Activated CD8-positive, alpha-beta memory T cell treated with anti-CD3 and anti-CD28 coated beads, Interleukin-2, amount 50 U/mL, for 24 hours (primary cell): ENCODE results near the gene NEIL1.
"Not testable (repeated sequence)": the region's sequence is repeated elsewhere in the genome, so short reads cannot be mapped to it uniquely, and the experiment has no call there.

Experiments used
- DNase-seq: peaks from one replicate; pipeline ENCODE4 v3.0.0-alpha.2; 2020; ENCODE audit errors: extremely low read depth

Gene NEIL1

DNA sequence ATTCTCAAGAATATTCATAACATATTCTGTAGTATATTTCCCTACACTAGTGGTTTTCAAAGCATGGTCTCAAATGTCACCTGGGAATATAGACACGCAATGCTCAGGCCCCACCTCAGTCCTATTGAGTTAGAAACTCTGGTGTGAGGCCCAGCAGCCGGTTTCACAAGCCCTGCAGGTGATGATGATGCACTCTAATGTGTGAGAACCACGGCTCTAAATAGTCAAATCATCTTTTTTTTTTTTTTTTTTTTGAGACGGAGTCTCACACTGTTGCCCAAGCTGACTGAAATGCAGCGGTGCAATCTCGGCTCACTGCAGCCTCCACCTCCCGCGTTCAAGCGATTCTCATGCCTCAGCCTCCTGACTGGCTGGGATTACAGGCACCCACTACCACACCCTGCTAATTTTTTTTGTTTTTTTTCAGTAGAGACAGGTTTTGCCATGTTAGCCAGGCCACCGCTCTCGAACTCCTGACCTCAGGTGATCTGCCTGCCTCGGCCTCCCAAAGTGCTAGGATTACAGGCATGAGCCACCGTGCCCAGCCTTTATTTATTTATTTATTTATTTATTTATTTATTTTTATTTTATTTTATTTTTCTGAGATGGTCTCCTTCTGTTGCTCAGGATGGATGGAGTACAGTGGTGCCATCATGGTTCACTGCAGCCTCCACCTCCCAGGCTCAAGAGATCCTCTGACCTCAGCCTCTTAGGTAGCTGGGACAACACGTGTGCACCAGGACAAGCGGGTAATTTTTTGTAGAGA is 13.0 kb upstream of the NEIL1 start:
- DNase-seq, result not testable (repeated sequence)

DNA sequence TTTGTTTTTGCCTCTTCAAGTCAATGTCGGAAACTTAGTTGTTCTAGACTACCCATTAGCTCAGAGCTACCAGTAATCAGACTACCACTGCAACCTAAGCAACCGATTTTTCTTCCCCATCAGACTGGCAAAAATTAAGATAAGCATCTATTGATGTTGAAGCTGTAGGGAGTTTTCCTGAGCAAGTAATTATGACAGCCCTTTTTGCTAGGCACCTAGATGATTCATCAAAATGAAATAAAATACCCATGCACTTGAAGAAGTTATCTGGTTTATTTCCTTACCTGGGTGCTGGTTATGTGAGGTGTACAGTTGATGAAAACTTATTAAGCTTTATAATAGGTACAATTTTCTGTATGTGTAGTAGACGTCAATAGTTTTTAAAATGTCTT is 11.5 kb upstream of the NEIL1 start:
- no peak for DNase-seq

DNA sequence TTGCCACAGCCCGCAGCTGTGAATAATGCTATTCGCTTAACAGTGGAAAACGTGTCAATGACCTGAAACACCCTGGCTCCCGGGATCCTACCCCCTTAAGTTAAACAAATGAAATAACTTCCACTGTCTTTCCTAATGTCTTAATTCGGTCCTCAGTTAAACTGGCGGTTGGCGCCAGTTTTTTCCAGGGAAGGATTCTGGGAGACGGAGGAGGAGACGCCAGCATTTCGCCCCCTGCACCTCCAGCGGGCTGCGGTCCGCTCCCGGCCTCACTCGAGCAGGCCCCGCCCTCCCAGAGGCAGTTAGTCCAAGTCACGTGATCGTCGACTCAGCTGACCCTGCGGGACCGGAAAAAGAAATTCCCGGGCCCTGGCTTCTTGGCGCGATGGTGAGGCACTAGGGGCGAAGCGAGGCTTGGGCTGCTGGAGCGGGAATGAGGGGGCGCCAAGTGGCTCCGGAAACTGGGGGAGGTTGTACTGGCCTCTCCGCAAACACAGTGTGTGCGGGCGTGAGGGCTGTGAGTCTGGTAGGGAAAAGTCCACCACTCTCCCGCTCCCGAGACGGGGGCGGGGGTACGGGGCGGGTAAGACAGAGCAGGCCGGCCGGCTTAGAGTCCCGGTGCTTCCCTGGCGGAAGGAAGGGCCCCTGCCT is 11.0 kb upstream of the NEIL1 start, which contains the start of gene COMMD4:
COMMD4 (plus strand) TSS at position 359 of the 651 bp plus-strand sequence; CDS start at position 386, 27 bp downstream.
- DNase-seq, result peak; percentile 75

DNA sequence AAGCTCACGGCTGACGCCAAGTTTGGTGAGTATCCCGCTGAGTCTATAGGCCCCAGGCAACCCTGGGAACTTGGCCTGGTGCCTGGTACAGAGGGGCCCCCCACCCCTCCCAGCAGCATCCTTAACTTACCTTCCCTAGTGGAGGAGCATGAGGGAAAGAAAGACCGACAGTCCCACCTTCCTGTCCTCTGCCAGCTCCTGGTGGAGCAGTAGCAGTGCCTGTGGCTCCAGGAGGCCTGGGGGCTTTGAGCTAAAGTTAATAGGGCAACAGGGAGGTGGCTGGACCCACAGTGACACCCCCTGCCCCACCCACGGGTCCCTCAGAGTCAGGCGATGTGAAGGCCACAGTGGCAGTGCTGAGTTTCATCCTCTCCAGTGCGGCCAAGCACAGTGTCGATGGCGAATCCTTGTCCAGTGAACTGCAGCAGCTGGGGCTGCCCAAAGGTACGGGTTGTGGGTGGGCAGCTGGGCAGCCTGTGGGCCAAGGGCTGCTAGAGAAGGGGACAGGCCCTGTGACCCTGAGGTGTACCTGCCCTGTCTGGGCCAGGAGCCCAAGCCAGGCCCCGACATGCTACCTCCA is 8.1 kb upstream of the NEIL1 start:
- no peak for DNase-seq

DNA sequence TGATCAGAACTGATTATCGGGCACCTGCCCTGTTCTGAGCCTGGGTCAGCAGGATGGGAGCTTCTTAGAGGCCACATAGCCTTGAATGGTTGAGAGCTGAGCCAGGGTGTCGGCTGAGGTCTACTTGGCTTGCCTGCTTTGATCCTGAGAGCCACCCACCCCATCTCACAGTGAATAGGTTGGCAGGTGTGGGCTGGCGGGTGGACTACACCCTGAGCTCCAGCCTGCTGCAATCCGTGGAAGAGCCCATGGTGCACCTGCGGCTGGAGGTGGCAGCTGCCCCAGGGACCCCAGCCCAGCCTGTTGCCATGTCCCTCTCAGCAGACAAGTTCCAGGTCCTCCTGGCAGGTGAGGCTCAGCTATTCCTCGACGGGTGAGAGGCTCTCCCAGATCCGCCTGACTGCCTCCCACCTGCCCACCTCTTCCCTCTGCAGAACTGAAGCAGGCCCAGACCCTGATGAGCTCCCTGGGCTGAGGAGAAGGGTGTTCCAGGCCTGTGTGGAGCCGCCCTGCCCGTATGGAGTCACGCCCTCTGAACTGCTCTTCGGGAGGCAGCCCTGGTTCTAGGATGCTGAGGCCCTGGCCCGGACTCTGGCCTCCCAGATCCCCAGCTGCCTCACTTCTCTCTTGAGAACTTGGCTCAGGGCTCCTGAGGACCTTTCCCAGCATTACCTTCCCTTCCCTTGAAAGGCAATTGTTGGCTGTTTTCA is 7.2 kb upstream of the NEIL1 start:
- no peak for DNase-seq

DNA sequence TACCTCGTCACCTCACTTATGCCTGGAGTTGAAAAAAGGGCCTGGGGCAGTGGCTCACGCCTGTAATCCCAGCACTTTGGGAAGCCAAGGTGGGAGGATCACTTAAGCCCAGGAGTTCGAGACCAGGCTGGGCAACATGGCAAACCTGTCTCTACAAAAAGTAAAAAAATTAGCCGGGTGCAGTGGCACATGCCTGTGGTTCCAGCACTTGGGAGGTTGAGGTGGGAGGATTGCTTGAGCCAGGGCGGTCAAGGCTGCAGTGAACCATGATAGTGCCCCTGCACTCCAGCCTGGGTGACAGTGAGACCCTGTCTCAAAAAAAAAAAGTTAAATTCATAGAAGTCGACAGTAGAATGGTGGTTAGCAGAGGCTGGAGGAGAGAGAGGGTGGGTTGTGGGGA is 4.6 kb upstream of the NEIL1 start:
- no peak for DNase-seq

DNA sequence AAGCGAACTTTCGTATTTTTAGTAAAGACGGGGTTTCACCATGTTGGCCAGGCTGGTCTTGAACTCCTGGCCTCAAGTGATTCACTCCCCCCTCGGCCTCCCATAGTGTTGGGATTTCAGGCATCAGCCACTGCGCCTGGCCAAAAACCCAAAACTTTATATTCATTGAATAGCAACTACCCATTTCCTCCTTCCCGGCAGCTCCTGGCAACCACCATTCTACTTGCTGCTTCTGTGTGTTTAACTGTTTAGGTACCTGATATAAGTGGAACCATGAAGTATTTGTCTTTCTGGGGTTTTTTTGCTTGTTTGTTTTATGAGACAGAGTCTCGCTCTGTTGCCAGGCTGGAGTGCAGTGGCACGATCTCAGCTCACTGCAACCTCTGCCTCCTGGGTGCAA is 2.9 kb upstream of the NEIL1 start:
- not testable (repeated sequence) for DNase-seq

DNA sequence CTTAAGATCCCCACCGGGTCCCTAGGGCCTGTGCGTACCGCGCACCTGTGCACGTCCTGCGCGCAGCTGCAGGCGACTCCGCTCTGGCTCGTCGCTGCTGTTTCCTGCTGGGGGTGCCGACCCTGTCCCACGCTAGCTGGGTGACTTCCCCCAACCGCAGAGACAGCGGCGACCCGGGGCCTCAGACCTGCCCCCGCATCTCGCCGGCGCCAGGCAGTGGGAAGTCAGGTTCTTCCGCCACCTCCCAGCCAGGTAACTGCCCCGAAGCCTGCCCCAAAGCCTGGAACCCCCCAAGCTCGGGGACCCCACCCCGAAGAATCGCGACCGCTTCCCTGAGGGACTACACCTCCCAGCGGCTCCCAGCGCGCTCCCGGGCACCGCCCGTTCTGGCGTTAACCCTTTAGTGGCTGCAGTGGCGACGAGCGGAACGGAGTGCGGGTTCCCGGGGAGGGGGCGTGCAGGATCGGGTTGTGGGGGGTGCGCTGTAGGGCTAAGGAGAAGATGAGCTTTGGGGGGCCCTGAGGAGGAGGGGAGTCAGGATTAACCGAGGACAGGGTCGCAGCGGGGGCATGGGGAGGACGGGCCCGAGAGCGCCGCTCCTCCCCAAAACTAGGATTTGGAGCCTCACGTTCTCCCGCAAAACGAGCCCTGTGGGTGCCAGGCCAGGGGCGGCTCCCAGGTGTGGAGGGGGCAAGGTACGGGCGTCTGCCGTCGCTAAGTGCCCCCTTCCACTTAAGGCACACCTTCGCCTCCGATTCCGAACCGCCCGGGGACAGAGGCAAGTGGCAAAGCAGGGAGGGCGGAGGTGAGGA is 589 bp downstream of the NEIL1 start:
- DNase-seq, result no peak

DNA sequence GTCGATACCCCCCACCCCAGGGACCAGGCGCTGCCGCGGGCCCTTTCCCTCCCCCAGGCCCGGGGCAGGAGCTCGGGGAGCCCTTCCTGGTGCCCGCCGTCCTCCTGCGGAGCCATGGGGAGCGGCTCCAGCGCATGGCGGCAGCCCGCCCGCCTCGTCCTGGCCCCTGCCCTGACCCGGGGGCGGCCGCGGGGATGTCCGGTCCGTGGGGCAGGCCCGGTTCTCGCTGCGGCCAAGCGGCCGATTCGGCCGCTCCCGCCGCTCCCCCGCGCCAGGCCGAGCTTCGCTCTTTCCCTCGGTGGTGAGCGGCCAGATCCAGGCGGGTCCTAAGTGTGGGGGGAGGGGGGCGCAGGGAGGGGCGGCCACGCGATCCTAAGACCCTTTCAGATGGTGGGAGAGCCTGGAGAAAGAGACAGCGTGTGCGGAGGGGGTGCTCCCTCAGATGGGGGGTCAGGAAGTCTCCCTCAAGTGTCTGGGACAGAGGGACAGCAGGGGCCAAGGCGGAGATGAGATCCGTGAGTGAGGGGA is 1.3 kb downstream of the NEIL1 start:
- no peak for DNase-seq

DNA sequence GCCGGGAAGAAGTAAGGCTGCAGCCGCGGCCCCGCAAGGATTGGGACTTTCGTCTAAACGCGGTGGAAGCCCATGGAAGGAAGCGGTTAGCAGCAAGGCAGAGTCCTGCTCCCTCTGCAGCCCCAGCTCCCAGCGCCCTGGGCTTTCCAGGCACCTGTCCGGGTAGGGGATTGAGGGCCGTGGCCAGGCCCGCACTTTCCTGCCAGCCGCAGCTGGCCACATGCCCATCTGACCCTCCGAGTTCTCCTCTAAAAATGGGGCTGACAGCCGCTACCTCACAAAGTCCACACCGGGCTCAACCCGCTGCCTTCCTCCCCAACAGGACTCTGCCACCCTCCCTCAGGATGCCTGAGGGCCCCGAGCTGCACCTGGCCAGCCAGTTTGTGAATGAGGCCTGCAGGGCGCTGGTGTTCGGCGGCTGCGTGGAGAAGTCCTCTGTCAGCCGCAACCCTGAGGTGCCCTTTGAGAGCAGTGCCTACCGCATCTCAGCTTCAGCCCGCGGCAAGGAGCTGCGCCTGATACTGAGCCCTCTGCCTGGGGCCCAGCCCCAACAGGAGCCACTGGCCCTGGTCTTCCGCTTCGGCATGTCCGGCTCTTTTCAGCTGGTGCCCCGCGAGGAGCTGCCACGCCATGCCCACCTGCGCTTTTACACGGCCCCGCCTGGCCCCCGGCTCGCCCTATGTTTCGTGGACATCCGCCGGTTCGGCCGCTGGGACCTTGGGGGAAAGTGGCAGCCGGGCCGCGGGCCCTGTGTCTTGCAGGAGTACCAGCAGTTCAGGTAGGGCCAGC is 1.9 kb downstream of the NEIL1 start:
- DNase-seq, result no peak

DNA sequence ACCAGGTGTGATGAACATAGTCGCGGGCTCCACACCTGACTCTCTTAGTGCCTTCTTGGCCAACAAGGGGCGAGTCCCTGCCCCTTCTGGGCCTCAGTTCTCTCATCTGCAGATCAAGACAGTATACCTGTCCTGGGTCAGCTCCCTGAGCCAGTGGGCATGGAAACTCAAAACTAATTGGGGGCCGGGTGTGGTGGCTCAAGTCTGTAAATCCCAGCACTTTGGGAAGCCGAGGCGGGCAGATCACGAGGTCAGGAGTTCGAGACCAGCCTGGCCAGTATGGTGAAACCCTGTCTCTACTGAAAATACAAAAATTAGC is 2.5 kb downstream of the NEIL1 start:
- not testable (repeated sequence) for DNase-seq

DNA sequence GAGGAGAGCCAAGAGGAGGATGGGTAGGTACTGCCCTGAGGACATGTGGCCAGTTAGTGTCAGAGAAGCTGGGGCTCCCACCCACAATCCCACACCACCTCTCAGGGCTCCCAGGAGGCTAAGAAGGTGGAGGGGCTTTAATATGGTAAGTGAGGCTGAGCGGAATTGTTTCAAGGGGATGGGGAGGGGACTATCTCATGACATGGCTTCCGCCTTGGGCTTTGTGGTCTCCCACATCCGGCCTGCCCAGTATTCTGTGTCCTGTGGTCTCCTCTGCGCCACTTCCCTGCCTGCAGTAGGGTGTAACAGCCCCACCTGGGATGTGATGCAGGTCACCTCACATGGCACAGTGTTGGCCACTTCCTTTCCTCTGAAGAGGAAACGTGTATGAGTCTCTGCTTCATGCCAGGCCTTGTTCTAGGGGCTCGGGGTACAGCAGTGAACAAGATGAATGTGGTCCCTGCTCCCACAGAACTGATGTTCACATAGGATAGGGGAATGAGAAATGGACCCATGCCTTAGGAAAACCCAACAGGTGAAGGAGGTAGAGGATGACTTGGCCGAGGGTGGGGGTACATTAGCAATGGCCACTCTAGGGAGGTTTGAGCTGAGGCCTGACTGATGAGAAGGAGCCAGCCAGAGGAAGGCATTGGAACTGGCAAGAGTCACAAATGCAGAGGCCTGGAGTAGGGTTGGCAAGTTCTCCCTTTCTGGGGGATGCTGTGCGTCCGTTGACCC is 3.2 kb downstream of the NEIL1 start:
- DNase-seq, result peak; percentile 56

DNA sequence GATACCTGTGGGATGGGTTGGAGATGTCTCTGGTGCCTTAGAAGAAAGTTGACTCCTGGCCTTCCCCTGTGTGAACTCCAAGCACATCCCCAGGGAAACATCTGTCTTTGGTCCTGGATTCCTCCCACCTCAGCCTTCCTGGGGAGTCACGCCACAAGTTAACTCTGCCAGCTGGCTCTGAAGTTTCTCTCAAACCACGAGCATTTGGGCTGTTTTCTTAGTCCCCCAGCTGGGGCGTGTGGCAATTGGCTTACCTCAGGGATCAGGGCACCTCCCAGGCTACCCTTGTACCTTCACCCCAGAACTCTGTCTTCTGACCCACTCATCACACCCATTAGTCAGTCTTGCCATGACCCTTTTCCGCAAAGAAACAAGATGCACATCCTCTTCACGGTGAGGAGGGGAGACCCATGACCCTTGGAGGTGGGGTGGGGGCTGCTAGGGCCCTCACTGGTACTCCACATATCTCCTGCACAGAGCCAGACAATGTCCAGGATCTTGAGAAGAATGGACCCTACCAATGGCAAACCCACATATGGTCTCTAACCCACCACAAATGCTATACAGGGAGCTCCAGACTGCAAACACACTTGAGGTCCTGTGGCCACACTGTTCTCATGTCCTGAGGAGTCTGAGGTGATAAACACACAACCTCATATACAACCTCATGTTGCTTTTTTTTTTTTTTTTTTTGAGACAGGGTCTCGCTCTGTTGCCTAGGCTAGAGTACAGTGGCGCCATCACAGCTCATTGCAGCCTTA is 3.9 kb downstream of the NEIL1 start:
- no peak for DNase-seq

DNA sequence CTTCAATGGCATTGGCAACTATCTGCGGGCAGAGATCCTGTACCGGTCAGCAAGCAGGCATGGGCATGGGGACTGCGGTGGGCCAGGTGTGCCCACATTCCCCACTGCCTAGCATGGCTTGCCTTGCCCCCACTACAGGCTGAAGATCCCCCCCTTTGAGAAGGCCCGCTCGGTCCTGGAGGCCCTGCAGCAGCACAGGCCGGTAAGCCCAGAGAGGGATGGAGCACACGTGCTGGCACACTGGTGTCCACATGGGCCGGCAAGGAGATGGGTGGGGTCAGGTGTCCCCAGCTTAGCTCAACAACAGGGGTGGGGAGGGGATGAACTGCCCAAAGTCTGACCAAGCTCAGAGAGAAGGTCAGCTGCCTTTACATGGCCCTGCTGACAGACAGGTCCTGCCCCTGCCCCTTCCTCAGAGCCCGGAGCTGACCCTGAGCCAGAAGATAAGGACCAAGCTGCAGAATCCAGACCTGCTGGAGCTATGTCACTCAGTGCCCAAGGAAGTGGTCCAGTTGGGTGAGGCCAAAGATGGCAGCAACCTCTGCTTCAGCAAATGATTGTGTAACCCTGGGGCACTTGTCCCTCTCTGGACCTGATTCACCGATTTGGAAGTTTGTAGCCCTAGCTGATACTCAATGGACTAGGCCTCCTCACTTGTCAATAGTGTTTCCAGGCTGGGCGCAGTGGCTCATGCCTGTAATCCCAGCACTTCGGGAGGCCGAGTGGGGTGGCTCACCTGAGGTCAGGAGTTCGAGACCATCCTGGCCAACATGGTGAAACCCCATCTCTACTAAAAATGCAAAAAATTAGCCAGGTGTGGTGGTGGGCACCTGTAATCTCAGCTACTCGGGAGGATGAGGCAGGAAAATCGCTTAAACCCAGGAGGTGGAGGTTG is 5.6 kb downstream of the NEIL1 start:
- DNase-seq, result no peak

DNA sequence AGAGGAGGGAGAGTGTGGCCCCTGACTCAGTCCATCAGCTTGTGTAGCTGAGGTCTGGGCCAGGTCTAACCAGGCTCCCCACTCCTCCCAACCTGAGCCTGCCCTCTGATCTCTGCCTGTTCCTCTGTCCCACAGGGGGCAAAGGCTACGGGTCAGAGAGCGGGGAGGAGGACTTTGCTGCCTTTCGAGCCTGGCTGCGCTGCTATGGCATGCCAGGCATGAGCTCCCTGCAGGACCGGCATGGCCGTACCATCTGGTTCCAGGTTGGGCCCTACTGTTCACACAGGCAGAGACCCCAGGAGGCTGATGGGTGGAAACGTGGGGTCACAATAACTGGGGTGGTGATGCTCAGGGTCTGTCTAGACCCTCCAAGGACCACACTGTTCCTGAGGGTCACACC is 6.8 kb downstream of the NEIL1 start:
- no peak for DNase-seq

DNA sequence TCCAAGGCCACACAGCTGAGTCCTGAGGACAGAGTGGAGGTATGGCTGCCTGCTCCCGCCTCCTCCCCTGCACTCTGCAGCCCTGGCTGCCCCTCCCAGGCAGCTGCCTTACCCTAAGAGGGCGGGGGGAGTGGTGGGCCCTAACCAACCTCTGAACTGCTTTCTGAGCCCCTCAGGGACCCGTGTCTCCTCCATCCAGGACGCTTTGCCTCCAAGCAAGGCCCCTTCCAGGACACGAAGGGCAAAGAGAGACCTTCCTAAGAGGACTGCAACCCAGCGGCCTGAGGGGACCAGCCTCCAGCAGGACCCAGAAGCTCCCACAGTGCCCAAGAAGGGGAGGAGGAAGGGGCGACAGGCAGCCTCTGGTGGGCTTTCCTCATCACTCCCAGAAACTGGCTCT is 7.6 kb downstream of the NEIL1 start:
- DNase-seq, result no peak

DNA sequence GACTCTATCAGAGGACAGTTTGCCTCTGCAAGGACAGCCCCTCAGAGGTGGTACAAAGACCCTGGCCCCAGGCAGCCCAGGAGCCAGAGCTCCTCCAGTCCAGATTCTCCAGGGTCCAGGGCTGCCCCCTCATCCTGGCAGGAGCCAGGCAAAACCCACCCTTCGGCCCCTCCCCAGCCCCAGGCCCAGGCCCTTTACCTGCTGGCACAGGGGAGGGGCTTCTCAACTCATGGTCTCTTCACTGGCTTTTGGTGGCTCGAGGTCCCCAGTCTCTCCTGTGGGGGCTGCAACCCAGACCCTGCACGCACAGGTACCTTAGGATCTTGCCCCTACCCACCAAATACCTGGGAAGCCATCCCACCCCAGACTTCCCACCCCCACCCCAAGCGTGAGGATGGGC is 8.5 kb downstream of the NEIL1 start:
- no peak for DNase-seq

DNA sequence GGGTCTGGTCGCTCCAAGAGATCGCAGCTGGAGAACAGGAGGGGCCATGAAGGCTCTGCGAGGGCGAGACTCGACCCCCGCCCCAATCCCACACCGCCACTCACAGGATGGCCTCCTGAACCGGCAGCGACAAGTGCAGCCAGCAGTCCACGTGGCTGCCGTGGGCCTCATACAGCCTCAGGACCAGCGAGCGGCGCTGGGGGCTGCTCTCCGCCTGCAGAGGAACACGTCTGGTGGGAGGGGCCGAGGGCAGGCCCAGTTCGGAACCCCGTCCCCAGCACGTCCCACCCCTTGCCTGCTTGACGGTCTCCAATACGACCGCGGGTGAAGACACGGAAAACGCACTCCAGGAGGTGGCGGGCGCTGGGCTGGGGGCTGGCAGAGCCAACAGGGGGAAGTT is 9.2 kb downstream of the NEIL1 start:
- DNase-seq, result no peak
